Activated naive CD4-positive, alpha-beta T cell treated with anti-CD3 and anti-CD28 coated beads, Interleukin-2, amount 50 U/mL, for 16 hours (primary cell): ENCODE measurements around the gene EMB.
"Not testable (repeated sequence)": the region's sequence is repeated elsewhere in the genome, so short reads cannot be mapped to it uniquely, and the experiment has no call there.

ENCODE experiments used
- DNase-seq: peaks from one replicate; pipeline ENCODE4 v3.0.0-alpha.2; 2020

Gene EMB

DNA sequence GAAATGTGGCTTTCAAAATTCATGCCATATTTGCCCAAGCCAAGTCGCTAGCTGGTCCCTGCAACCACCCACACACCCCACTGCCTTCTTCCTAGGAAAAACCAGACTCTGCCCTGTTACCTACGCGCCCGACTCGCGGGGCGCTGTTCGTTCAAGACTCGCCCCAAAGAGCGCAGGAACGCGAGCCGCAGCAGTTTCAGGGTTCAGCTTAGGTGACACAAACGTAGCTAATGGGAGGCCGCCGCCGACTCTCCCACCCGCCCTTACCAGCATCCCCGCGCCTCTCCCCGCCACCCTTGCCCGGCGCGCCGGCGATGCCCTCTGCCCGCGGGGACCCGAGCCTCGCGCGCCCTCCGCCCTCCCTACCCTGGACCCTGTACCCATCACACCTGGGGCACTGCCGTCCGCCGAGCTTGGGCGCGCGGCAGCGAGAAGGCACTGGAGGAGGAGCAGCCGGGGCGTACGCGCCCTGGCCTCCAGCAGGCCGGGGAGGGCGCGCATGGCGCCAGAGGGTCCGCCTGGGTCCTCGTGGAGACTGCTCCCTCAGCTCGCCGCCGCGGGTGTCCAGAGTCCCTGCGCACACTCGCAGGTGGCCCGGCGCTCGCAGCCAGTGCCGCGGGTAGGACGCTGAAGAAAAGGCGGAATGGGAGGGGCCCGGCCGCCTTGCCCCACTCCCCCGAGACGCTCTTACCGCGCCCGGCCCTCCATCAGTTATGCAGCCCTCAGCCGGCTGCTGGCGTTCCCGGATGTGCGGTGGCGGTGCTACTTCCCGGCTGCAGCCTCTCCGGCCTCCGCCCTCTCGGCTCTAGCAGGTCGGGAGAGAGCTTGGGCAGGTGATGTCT lies at the start of gene EMB:
Gene EMB (minus strand): TSS at position 638 of the 842 bp plus-strand sequence. CDS start 137 bp downstream, at position 501.
- peak; percentile 77 for DNase-seq

DNA sequence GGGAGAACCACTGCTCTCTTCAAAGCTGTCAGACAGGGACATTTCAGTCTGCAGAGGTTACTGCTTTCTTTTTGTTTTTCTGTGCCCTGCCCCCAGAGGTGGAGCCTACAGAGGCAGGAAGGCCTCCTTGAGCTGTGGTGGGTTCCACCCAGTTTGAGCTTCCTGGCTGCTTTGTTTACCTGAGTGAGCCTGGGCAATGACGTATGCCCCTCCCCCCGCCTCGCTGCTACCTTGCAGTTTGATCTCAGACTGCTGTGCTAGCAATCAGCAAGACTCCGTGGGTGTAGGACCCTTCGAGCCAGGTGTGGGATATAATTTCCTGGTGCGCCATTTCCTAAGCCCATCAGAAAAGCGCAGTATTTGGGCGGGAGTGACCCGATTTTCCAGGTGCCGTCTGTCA lies 48.4 kb upstream of the EMB start:
- not testable (repeated sequence) for DNase-seq

DNA sequence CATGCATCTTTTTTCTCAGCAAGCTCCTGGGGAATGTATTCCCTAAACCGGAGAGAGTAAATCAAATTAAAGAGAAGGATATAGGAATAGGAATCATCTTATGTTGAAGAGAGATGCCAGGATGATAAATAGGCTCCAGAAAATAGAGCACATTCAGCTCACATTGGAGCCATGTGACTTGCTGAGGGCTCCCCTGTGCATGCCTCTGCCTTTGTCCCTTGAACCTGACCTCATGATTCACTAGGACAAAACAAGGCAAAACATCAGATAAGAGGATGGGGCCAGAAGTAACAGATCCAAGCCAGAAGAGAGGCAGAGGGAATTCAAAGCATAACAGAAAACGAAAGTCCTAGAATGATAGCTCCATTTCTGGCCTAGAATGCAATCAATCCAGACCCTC lies 37.7 kb upstream of the EMB start:
- DNase-seq = not testable (repeated sequence)

GRCh38 chr5:50476549-50476948 lies 35.5 kb upstream of the EMB start:
- no peak for DNase-seq

DNA sequence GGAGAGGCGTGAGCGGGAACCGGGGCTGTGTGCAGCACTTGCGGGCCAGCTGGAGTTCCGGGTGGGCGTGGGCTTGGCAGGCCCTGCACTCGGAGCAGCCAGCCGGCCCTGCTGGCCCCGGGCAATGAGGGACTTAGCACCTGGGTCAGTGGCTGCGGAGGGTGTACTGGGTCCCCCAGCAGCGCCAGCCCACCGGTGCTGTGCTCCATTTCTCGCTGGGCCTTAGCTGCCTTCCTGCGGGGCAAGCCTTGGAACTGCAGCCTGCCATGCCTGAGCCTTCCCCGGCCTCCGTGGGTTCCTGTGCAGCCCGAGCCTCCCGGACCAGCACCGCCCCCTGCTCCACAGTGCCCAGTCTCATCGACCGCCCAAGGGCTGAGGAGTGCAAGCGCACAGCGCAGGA lies 23.9 kb upstream of the EMB start:
- DNase-seq = not testable (repeated sequence)

DNA sequence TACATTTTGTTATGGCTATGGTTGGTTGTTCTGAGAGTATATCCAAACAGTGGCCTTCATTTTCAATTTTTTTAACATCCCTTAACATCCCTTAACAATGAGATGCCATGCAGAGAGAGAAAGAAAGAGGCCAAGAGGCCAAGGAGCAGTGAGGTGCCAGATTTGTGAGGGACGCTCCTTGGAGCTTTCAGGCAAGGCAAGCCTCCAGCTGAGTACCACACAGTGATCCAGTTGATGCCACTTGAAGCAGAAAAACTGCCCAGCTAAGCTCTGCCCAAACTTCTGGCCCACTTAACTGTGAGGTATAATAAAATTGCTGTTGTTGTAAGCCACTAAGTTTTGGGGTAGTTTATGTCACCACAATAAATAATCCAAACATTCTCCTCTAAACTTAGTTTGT lies 22.6 kb upstream of the EMB start:
- DNase-seq = no peak

DNA sequence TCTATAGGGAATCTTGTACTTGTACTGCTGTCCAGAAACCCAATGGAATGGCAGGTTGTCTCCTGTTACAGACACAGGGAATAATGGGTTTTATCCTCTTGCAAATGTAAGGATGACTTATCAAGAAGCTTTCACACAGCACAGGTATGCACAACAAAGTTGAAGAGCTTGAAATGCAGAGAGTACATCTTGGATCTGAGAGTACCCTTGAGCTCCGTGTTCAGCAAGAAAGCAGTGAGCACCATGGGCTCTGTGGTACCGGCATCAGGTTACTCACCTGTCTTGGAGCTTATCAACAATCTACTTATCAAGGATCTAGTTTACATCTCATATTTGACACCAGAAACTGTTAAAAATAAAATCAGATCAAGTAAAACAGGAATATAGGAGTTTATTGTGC lies 22.0 kb upstream of the EMB start:
- no peak for DNase-seq

- not testable (repeated sequence) for DNase-seq
Observed at GRCh38 chr5:50462579-50462978, 21.5 kb upstream of the EMB start.

- DNase-seq = not testable (repeated sequence)
Observed at GRCh38 chr5:50458372-50458771, 17.3 kb upstream of the EMB start.

DNA sequence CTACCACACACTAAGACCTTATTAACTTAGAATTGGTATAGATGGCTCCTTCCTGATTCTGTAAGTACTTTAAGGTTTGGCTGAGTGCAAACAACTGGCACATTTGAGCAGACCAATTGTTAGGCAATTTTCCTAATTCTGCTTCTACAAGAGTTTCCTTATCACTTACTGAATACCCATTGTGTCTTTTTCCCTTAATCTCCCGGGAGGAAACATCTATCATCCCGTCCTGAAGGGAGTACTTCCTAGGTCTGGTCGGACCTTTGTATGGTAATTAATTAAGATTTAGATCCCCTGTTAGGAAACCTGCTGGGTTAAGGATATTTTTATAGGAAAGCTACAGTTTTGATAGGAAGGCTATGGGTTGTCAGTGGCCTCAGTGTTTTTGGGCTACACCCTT lies 8.2 kb upstream of the EMB start:
- DNase-seq = not testable (repeated sequence)

DNA sequence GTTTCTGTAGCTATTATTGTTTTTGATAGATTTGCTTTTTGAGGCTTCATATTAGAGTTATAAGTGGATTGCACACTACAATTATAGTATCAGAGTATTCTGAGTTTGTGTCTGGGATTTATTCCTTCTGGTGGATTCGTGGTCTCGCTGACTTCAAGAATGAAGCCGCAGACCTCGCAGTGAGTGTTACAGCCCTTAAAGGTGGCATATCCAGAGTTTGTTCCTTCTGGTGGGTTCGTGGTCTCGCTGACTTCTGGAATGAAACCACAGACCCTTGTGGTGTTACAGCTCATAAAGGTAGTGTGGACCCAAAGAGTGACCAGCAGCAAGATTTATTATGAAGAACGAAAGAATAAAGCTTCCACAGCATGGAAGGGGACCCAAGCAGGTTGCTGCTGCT lies 6.9 kb upstream of the EMB start:
- no peak for DNase-seq

DNA sequence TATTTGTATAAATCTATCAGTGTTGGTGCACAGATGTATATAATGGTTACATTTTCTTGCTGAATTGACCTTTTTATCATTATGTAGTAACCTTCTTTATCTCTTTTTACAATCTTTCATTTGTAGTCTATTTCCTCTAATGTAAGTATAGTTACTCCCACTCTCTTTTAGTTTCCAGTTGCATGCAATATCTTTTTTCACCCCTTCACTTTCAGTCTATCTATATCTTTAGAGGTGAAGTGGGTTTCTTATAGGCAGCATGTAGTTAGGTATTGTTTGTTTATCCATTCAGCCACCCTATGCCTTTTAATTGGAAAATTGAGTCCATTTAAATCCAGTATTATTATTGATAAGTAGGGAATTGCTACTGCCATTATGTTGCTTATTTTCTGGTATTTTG lies 6.1 kb upstream of the EMB start:
- DNase-seq = no peak

DNA sequence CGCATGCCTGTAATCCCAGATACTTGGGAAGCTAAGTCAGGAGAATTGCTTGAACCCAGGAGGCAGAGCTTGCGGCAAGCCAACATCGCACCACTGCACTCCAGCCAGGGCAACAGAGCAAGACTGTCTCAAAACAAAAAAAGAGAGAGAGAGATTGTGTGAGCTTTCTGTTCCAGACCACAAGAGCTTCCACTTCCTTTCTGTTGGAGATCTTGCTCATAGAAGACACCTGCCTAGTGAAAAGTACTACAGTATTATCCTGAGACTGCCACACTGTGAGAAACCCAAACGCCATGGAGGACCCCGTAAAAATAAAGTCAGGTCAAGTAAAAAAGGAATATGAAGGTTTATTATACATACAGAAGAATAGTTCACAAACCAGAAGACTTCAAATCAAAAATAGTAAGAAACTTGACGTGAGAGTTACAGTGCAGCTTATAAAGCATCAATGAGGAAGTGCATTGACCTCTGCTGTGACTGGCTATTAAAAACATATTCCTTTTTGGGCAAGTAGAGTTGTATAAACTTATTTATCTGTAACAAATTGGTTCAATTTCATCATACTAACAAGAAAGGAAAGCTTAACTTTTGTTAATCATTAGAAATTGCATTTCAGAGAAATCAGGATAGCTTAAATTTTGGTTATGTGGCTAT lies 4.3 kb upstream of the EMB start:
- DNase-seq = no peak

GRCh38 chr5:50442559-50443539 lies 1.8 kb upstream of the EMB start:
- not testable (repeated sequence) for DNase-seq

DNA sequence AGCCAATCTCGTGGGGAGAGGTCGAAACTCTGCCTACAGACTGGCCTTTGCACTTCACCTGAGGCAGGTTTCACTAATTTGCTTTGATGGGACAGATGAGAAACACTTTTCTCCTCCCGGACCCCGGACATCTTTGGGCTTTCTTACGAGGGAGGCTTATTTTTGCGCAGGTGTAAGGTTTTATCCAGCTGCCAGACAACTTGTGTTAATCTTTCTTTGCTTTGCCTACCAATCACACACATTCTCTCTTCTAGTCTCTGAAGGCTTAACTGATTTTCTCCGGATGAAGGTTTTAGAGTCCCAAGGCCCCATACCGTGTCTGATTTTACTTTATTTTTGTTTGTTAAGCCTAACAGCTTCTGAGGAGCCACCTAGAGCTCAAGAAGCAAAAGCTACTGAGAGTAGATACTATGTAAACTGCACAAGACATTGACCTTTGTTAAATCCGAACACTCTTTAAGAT lies 436 bp upstream of the EMB start:
- DNase-seq = no peak

- DNase-seq = no peak
Observed at GRCh38 chr5:50439221-50439620, 1.9 kb downstream of the EMB start.

DNA sequence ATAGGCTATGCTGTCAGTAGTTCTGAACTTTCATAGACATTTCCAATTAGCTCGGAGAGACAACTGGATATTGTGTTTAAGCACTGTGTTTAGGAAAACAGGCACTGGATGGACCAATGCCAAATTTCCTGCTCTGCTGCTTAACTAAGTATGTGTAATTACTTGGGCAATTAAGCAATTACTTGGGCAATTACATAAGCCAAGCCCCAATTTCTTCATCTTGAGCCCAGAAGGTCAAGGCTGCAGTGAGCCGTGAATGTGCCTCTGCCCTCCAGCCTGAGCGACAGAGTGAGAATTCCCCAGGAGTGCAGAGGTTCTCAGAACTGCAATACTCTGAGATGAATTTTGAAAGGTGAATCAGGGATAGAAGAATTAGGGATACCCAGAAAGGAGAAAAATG lies 3.0 kb downstream of the EMB start:
- not testable (repeated sequence) for DNase-seq

DNA sequence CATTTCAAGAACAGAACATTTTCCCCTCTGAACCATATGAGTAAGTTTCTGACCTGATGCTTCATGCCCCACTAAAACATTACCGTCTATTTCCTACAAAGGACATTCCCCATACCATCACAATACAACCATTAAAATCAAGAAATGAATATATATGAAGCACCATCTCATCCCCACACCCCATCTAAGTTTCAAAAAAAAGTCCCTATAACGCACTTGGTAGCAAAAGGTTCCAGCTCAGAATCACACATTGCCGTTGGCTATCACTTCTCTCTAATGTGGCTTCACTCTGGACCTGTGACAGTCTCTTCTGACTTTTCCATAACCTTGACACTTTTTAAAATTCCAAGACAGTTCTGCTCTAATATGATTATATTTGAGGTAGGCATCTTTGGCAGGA lies 5.9 kb downstream of the EMB start:
- no peak for DNase-seq

GRCh38 chr5:50431133-50431904 lies 9.8 kb downstream of the EMB start:
- DNase-seq = not testable (repeated sequence)

DNA sequence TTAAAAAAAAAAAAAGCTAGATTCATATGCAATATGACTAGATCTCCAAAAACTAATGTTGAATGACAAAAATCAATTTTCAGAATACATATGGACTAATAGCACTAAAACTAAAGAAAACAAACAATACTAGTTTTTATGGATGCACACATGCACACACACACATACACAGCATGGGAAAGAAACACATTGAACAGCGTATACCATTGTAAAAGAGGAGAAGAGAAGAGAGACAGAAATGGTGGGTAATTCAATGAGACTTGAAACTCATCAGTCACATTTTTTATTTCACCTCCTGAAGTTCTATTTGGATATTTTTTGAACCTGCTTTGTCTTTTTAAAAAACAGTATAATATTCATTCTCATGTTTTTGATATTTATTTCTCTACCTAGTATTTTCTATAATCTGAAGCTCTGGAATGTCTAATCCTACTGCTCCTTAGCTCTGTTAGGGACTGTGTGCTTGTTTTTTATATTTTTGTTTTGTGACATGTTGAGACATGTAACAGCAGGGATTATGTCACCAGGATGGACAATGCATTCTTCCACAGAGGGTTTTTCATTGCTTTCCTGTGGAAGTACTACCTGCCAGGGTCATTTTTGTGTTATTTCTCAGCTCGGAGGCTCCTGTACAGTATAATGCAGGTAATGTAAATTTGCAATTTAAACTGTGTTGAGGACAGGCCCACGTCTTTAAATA lies 17.8 kb downstream of the EMB start:
- DNase-seq = not testable (repeated sequence)

DNA sequence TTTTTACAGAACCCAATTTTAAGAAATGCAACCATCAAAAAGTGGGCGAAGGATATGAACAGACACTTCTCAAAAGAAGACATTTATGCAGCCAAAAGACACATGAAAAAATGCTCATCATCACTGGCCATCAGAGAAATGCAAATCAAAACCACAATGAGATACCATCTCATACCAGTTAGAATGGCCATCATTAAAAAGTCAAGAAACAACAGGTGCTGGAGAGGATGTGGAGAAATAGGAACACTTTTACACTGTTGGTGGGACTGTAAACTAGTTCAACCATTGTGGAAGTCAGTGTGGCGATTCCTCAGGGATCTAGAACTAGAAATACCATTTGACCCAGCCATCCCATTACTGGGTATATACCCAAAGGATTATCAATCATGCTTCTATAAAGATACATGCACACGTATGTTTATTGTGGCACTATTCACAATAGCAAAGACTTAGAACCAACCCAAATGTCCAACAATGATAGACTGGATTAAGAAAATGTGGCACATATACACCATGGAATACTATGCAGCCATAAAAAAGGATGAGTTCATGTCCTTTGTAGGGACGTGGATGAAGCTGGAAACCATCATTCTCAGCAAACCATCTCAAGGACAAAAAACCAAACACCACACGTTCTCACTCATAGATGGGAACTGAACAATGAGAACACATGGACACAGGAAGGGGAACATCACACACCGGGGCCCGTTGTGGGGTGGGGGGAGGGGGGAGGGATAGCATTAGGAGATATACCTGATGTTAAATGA lies 19.7 kb downstream of the EMB start:
- DNase-seq = not testable (repeated sequence)
